B cell (primary cell): Measurements from ENCODE around the gene TMEM38B.

Source experiments
- EZH2 ChIP-seq: IDR thresholded peaks from 2 replicates; pipeline ENCODE4 v1.6.1; 2012; ENCODE audit warnings: borderline replicate concordance, low read depth, mild to moderate bottlenecking, moderate library complexity, low read length; ENCODE audit not compliant: insufficient read depth, poor library complexity, severe bottlenecking
- TF ChIP-seq, protein P1 (sequence below): fragments of 200-600 bp; IDR thresholded peaks from one replicate; pipeline ENCODE4 v1.8.0; 2022; ENCODE audit warnings: antibody characterized with exemption, mild to moderate bottlenecking

DNA sequence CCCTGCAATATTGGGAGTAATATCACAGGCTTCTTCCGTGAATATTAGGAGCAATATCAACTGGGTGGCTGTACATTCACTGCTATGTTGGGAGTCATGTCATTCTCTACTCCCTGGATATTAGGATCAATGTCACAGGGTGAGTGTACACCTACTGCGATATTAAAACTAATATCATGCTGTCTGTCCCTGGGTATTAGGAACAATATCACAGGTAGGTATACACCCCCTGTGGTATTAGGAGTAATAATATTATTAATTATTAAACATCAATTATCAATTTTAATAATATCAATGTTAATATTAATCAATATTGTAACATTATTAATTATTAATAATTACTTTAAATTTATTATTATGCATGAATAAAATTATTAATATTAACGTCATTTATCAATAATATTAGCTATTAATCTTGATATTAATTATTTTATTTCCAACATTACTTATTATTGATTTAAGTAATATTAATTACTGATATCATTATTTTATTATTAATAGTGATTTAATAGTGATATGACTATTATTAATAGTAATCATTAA is 121.9 kb downstream of the TMEM38B start:
- no peak for TF ChIP-seq EZH2
- TF ChIP-seq, protein P1, sequence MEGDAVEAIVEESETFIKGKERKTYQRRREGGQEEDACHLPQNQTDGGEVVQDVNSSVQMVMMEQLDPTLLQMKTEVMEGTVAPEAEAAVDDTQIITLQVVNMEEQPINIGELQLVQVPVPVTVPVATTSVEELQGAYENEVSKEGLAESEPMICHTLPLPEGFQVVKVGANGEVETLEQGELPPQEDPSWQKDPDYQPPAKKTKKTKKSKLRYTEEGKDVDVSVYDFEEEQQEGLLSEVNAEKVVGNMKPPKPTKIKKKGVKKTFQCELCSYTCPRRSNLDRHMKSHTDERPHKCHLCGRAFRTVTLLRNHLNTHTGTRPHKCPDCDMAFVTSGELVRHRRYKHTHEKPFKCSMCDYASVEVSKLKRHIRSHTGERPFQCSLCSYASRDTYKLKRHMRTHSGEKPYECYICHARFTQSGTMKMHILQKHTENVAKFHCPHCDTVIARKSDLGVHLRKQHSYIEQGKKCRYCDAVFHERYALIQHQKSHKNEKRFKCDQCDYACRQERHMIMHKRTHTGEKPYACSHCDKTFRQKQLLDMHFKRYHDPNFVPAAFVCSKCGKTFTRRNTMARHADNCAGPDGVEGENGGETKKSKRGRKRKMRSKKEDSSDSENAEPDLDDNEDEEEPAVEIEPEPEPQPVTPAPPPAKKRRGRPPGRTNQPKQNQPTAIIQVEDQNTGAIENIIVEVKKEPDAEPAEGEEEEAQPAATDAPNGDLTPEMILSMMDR = no peak
